NCI-H69 (cell line): ENCODE measurements around the gene TMEM175.
A peak's percentile ranks its signal among the peaks of the same experiment; 100 is the strongest.
"Not testable (repeated sequence)": the region's sequence is repeated elsewhere in the genome, so short reads cannot be mapped to it uniquely, and the experiment has no call there.

ENCODE experiments used
- DNase-seq: peaks from one replicate; lab custom pipeline; 2025; lab: John Stamatoyannopoulos, UW

TMEM175 gene

DNA sequence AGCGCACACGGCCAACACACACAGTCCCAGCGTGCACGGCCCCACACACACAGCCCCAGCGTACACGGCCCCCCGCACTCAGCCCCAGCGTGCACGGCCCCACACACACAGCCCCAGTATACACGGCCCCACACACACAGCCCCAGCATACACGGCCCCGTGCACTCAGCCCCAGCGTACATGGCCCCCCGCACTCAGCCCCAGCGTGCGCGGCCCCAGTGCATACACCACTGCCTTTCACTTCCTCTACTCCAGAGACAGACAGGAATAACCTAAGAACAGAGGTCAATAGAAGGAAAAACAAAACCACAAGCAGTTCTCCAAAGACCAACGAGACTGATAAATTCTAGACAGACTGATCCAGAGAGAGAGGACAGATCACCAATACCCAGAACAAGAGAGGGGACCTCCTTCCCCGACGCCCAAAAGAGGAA, 17.2 kb upstream of the TMEM175 start:
- no peak for DNase-seq

DNA sequence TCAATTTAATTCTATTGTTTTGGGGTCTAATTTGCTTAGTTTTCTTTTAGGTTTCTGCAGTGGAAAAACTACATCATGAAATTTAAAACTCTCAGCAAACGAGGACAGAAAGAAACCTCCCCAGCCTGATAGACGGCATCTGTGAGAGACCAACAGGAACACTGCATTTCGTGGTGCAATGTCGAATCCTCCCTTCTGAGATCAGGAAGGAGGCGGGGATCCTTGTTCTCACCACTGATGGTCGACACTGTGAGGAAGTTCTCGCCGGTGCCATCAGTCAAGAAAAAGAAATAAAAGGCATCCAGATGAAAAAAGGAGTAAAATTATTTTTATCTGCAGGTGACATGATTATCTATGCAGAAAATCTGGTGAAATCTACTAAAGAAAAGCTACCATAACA, 16.7 kb upstream of the TMEM175 start:
- DNase-seq, result no peak

DNA sequence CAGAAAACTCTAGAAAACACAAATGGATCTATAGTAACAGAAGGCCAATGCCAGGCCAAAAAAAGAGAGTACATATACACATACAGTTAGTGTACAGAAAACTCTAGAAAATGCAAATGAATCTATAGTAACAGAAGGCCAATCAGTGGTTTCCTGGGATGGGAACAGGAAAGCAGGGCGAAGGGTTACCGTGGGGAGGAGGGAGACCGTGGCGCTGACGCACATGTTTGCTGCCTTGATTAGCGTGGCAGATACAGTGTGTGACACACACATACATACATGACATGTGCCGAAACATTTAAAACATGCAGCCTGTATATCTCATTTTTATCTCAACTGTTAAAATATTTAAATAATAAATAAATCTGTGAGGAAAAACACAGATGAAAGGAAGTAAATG, 14.8 kb upstream of the TMEM175 start:
- no peak for DNase-seq

DNA sequence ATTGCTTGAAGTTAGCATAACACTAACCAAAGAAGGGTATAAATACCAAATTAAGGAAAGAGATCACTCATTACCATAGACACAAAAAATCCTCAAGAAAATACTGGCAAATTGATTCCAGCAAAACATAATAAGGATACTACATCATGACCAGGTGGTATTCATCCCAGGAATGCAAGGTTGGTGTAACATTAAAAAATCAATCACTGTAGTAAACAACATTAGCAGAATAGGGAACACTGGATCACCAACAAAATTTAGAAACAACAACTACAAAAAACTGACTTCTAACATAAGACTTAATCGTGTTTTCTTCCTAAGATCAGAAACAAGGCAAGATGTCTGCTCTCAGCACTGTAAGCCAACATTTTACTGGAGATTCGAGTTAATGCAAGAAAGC, 14.3 kb upstream of the TMEM175 start:
- DNase-seq, result no peak

DNA sequence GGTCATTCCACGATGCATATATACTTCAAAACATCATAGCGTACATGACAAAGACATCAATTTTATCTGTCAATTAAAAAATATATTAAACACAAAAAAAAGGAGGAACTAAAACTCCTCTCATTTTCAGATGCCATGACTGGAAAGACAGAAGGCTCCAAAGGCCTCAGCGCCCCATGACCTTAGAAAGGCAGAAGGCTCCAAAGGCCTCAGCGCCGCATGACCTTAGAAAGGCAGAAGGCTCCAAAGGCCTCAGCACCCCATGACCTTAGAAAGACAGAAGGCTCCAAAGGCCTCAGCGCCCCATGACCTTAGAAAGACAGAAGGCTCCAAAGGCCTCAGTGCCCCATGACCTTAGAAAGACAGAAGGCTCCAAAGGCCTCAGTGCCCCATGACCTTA, 13.7 kb upstream of the TMEM175 start:
- DNase-seq, result not testable (repeated sequence)

DNA sequence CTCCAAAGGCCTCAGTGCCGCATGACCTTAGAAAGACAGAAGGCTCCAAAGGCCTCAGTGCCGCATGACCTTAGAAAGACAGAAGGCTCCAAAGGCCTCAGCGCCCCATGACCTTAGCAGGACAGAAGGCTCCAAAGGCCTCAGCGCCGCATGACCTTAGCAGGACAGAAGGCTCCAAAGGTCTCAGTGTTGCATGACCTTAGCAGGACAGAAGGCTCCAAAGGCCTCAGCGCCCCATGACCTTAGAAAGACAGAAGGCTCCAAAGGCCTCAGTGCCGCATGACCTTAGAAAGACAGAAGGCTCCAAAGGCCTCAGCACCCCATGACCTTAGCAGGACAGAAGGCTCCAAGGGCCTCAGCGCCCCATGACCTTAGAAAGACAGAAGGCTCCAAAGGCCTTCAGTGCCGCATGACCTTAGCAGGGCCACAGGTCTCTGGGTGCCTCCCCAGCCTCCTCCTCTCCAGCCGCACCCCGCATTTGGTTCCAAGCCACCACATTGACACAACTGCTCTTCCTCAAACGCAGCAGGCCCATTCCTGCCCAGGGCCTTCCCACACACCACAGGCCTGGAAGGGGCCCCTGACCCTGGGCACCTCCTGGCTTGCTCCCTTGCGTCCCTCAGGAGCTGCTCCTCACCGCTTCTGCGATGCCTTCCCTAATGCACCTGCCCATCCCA, 13.1 kb upstream of the TMEM175 start:
- not testable (repeated sequence) for DNase-seq

DNA sequence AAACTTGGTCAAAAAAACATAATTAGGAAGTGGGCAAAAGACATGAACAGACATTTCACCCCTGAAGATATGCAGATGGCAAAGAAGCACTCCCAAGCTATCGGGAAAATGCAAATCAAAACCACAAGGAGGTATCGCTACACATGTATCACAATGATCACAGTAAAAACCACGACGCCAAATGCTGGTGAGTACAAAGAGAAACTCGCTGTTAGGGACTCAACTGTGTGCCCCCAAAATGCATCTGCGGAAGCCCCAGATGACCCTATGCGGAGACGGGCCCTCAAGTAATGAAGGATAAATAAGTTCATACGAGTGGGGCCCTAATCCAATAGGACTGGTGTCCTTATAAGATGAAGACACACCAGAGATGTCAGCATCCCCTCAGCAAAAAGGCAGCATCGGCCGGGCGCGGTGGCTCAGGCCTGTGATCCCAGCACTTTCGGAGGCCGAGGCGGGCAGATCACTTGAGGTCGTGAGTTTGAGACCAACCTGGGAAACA, 10.4 kb upstream of the TMEM175 start:
- no peak for DNase-seq

DNA sequence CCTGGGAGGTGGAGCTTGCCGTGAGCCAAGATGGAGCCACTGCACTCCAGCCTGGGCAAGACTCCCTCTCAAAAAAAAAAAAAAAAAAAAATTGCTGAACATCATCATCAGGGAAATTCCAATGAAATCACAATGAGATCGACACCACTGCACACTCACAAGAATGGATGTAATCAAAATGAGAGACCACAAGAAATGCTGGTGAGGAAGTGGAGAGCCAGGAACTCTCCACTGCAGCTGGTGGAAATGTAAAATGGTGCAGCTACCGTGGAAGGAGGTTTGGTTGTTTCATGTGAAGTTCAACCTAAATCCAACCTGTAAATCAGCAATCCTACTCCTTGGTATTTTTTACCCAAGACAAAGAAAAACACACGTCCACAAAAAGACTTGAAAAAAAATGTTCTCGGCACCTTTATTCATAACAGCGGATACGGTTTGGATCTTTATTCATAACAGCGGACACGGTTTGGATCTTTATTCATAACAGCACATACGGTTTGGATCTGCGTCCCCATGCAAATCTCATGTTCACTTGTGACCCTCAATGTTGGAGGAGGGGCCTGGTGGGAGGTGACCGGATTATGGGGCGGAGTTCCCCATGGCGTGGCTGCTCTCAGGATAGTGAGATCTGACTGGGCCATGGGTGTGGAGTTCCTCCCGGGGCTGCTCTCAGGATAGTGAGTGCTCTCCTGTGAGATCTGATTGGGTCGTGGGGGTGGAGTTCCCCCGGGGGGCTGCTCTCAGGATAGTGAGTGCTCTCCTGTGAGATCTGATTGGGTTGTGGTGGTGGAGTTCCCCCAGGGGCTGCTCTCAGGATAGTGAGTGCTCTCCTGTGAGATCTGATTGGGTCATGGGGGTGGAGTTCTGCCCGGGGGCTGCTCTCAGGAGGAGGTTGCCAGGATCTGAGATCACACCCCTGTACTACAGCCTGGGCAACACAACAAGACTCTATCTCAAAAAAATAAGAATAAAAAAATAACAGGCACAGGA, 7.9 kb upstream of the TMEM175 start:
- DNase-seq, result no peak

DNA sequence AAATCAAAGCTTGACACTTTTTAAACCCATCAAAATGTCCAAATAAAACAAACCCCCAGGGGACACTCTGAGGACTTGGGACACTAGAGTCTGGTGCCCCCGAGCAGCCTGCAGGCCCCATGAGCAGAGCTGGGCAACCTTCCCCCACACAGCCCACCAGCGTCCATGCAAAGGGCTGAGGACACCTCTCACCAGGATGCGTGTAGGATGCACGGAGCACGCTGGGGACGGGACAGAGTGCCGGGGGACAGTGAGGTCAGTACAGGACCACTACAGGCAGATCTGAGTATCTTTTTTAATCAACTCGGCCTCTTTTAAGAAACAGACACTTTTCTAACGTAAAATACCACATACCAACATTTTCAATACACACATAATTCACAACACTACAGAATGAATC, 7.1 kb upstream of the TMEM175 start:
- no peak for DNase-seq

DNA sequence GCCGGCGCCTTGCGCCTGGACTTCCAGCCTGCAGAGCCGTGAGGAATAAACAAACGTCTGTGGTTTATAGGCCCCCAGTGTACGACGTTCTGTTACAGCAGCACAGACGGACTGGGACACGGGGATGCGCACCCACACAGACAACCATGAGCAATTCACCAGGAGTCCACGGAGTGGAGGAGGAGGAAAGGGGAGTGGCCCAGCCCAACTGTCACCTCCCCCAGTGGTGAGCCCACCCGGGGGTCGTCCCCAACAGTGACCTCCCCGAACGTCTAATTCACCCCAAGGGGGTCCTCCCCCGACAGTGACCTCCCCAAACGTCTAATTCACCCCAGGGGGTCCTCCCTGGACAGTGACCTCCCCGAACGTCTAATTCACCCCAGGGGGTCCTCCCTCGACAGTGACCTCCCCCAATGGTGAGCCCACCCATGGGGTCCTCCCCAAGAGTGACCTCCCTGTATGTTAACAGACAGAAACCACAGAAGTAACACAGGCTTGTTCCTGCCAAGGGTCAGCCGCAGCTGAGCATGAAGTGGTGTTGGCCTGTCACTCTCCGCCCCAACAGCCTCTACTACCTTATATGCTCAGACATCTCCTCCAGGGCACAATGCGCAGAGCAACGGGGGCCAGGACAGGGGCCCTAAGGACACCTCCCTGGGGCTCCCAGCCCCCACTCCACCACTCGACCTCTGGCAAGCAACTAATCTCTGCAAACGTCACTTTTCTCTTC, 6.3 kb upstream of the TMEM175 start:
- DNase-seq, result no peak

DNA sequence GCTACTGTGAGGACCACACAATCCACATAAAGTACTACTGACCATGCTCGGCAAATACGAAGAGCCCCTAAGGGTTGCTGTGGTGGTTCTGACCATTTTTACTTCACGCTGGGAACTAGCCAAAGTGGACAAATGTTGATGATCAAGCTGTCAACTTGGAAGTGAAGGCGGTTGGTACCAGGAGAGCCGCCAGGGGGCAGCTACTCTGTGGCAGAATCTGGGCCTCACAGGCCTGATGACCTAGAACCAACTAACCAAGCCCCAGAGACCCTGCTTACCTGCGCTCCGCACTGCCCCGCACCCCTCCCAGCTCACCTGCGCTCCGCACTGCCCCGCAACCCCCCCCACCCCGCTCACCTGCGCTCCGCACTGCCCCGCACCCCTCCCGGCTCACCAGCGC, 5.7 kb upstream of the TMEM175 start:
- no peak for DNase-seq

DNA sequence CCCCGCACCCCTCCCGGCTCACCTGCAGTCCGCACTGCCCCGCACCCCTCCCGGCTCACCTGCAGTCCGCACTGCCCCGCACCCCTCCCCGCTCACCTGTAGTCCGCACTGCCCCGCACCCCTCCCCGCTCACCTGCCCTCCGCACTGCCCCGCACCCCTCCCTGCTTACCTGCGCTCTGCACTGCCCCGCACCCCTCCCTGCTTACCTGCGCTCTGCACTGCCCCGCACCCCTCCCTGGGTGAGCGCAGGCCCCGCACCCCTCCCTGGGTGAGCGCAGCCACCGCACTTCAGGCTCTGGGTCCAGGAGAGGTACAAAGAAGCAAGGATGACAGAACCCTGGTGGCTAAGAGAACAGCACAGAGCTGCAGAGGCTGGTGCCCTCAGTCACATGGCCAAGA, 4.7 kb upstream of the TMEM175 start:
- not testable (repeated sequence) for DNase-seq

DNA sequence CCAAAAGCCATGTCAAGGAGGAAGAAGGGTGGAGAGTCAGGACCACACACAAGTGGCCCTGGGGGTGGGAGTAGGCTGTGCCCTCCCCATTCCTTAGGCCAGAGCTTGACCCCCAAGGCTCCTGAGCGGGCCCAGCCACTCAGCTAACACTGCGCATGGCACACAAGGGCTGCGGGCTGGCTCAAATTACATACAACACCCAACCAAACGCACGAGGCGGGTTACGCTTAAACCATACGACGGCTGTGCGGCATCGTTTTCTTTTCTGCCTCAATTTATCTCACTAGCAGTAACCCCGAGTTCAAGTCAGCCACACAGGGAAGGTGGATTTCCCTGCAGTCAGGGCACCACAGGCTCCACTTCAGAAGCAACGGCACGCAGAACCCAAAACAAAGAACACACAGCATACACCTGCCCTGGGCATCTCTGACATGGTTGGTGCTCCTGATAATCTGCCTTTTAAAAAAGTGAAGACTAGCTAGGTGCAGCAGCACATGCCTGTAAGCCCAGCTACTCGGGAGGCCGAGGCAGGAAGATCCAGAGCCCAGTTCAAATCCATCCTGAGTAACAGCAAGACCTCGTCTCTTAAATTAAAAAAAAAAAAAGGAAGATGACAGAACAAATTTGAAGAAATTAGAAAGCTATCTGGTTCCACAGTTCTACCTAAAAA, 3.0 kb upstream of the TMEM175 start:
- DNase-seq, result no peak

DNA sequence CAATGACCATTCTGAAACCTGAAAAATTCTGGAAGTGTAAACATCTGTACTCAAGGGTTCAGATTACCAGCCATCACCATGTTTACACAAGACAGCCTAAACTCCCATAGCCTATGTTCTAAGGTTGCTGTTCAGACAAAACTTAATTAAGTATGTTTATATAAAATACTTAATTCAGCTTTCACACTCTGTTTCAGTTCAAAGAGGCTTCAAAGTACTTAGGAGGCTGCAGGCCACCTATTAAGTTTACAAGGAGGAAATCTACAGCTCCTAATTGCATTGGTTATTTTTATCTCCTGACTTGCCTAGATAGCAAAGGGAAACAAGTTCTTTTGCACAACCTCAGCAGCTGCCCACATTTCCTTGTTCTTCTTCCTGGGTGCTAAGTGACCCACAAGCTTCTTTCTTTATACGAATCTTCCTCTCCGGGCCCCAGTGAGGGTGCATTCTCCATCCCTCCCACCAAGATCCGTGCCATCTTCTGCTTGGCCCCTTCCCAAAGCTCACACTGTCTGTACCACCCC, 2.2 kb upstream of the TMEM175 start:
- peak; percentile 20 for DNase-seq

DNA sequence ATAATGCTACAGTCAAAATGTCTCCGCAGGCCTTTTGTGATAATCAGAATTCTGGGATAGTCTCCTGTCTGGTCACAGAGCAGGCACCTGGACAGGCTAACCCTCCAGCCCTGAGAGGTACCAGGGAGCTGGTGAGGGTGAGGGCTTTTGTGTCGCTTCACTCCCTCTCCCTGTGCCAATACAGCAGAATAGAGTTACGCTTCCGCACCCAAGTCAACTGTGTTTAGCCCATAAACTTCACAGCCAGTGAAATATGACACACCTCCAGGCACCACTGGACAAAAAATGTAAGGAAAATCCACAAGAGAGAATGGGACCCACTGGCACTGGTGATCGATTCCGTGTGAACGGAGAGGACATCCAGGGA, 1.4 kb upstream of the TMEM175 start:
- no peak for DNase-seq

DNA sequence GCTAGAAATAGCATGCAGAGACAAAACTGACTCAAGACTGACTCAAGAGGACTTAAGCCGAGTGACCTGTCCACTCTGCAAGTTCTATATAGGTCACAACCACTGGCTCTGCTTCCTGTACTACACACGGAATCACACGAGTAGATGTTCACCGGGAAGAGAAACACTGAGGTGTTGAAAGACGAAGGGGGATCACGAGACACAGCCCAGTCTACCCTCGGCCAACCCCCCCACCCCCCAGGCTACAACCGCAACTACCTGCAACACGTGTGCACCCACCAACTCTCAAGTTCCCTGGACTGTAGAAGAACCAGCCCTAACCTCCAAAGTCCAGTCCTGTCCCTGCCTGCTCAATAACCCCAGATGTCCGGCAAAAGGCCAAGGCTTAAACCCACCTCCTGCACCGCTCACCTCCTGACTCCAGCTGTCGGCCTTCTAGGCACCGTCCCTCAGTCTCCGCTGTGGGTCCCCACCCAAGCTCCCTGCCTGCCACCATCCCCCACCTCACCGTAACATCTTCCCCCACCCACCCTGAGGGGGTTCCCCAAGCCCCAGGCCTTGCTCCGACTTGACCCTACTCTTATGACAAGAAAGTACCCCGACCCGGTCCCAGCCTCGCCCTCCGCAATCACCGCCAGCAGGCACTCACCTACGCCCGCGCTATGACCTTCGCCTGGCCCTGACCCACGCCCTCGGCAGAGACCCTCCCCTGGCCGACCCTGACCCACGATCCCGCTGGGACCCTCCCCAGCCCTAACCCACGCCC, 883 bp upstream of the TMEM175 start:
- DNase-seq, result no peak

DNA sequence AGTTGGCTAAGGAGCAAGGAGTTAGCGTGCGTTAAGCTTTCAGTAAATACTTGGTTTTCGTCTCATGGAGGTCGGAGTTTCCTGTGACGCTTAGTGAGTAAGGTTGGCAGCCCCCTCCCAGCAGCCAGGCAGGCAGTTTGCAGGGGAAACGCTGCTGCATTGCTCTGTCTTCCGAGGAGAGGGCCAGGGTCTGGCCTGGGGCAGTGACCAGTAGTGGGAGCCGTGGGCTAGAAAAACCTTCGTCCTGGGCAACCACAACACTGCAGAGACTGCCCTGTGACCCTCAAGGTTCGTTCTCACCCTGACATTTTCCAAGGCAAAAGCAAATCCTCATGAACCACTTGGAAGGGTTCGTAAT, 432 bp downstream of the TMEM175 start:
- no peak for DNase-seq

DNA sequence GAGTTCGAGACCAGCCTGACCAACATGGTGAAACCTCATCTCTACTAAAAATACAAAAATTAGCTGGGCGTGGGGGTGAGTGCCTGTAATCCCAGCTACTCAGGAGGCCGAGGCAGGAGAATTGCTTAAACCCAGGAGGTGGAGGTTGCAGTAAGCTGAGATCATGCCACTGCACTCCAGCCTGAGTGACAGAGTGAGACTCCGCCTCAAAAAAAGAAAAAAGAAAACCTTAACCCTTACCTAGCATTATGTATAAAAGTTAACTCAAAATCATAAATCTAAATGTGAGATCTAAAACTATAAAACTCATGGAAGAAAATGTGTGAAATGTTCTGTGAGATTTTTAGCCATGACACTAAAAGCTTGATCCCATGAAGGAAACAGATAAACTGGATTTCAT, 7.2 kb downstream of the TMEM175 start:
- not testable (repeated sequence) for DNase-seq

DNA sequence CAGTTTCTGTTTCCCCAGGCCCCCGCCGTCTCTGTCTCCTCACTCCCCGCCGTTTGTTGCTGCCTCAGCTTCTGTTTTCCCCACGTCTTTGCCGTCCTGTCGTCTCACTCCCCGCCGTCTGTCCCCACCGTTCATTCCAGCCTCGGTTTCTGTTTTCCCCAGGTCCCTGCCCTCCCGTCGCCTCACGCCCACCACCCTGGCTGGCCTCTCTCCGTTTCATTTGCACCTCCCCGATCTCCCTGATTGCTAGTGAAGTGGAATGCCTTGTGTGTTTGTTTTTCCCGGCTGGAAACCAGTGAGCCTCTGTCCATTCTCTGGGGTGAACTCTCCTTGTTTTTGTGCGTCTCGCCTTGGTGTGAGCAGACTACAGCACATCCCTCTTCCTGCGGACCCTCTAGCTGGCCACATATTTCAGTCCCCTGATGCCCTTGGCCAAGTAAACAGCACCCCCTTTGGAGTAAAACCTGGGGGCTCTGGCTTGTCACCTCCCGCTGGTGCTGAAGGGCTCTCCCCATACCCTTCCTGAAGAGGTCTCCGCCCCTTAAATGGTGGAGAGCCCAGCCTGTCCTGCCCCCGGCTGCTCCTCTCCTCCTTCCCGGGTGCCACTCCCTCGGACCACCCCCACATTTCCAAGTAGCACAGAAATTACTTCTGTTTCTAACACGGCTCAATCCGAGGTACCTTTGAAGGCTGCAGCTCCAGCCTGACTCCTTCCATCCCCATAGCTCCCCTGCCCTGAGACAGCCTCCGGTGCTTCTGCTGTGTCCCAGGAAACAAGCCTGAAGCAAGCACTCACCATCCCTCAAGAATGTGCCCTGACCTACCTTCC, 13.2 kb downstream of the TMEM175 start:
- DNase-seq, result peak; percentile 23

DNA sequence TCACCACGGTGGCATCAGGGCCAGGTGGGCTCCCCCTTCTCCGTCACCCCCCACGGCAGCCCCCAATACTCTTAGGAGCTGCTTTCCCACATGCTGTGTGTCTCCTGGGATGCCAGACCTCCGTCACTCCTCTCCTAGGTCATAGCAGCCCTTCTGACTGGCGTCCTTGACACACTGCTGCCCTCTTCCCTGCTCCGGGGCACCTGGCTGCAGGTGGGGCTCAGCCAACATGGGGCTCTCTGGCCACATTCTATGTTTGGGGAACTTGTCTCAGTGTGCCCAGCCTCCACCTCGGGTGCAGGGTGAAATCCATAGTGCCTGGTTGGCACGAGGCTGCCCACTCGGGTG, 13.8 kb downstream of the TMEM175 start:
- no peak for DNase-seq
